Breast epithelium (tissue), 4 donors: ENCODE data around the gene ASNSD1. TPM values are rescaled to one million over a fixed set of nuclear protein-coding genes. Genes with fewer than 3 reads are reported as not detected.
"Not testable (repeated sequence)": the region's sequence is repeated elsewhere in the genome, so short reads cannot be mapped to it uniquely, and the experiment has no call there.

Experiments
- DNase-seq, 2 donors: peaks; one replicate each; pipeline ENCODE4 v3.0.0-alpha.2; 2019; ENCODE audit warnings: low spot score in 2 of 2
- H3K27ac ChIP-seq, 2 donors: fragments of 200-600 bp; sonication (generic) in 1 of 2; one replicate each; pipeline ENCODE4 v1.5.1; 2016 to 2019; ENCODE audit warnings: mild to moderate bottlenecking in 1 of 2
- H3K27me3 ChIP-seq, 2 donors: fragments of 200-600 bp; sonication (generic) in 1 of 2; one replicate each; pipeline versions ENCODE4 v1.5.1 to v1.6.0; 2017 to 2019; ENCODE audit warnings: control low read depth in 1 of 2, mild to moderate bottlenecking in 1 of 2
- H3K36me3 ChIP-seq: fragments of 200-600 bp; one replicate; pipeline ENCODE4 v1.5.1; 2019
- H3K4me1 ChIP-seq, 2 donors: fragments of 200-600 bp; sonication (generic); one replicate each; pipeline ENCODE4 v1.5.1; 2016 to 2019; ENCODE audit warnings: control low read depth in 1 of 2
- H3K4me3 ChIP-seq, 3 donors: fragments of 200-600 bp; sonication (generic); 1 replicate in 2 of 3; 2 replicates in 1 of 3; pipeline ENCODE4 v1.5.1; 2016 to 2019; ENCODE audit warnings: mild to moderate bottlenecking in 3 of 3, moderate library complexity in 2 of 3
- H3K9me3 ChIP-seq, 2 donors: fragments of 200-600 bp; sonication (generic) in 1 of 2; one replicate each; pipeline ENCODE4 v1.5.1; 2016 to 2019; ENCODE audit warnings: control low read depth in 1 of 2
- CTCF ChIP-seq, 3 donors: fragments of 450-650 bp; IDR thresholded peaks; one replicate each; pipeline ENCODE4 v1.5.1; 2016 to 2017; ENCODE audit warnings: antibody characterized with exemption in 3 of 3, mild to moderate bottlenecking in 3 of 3, moderate library complexity in 3 of 3
- POLR2A ChIP-seq: fragments of 450-650 bp; IDR thresholded peaks from one replicate; pipeline ENCODE4 v1.6.1; 2016; ENCODE audit warnings: antibody characterized with exemption, mild to moderate bottlenecking, moderate library complexity
- POLR2AphosphoS5 ChIP-seq, 3 donors: sonication (generic); formaldehyde crosslinking; IDR thresholded peaks; one replicate each; pipeline ENCODE4 v1.6.1; 2017; ENCODE audit warnings: antibody characterized with exemption in 3 of 3
- intact Hi-C: fragments of 100-400 bp; cut with DNase I; formaldehyde crosslinking; loops from one replicate; pipeline ENCODE4 v1.15.1; 2023; ENCODE audit warnings: low total_unique reads
- total RNA-seq, 3 donors: library from RNA; depleted of rRNA; stranded (reverse); fragments of >200 nt; gene quantifications; one replicate each; pipeline ENCODE4 v1.1.0, GENCODE V29; 2016

ASNSD1 gene
- total RNA-seq, 3 donors from 2014 or later: 48.0 to 65.6 (median 54.7) TPM

- intact Hi-C loops: no loop called here
These were observed 35.0 kb downstream of the ASNSD1 start for GRCh38 chr2:189696223-189696622.

DNA sequence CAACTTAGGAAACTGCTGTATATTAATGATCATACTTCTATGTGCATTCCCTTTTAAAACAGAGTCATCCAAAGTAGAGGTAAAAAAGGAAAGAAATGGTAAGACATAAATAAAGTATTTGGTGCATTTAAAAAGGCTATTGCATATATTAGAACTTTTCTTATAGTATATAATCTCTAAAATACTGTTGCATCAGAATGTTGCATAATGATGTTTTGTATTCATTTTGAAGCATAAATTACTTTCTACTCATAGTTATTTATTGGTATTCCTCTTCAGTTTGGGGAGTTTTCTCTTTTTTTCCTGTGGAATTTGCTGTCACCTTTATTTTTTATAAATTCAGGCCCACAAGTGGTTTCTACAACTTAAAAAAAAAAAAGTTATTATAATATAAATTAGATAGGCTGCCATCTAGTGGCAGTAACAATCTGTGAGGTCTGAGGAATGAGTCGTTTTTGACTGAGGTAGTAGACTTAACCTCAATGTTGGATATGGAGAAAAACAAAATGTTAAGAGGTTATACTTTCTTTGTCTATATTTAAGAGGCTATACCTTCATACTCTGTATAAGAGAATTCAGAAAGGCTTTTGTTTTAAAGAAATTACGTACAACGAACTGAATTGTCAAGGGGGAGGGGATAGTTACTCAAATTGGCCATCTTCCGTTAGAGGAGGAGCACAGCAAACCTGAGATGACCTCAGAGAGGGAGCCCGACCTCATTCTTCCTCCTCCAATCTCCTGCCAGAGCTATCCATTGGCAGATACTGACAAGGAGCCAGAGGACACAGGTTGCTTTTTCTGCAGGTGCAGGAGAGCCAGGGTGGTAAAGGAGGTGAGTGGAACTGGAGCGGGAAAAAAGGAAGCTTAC is 37.0 kb downstream of the ASNSD1 start:
- intact Hi-C loops: no loop called here
- Histone ChIP-seq H3K4me3 (peak overlapping the region in 2 of 3 donors; percentile 15 to 35), H3K27me3 (no peaks in the 10 kb centered on the region), H3K9me3 (no peaks in the 10 kb centered on the region), H3K36me3 (no peaks in the 10 kb centered on the region), H3K4me1 (no peaks in the 10 kb centered on the region), H3K27ac (peak overlapping the region in 1 of 2 donors; percentile 67)
- peak in 1 of 2 donors; percentile 22 for DNase-seq
- TF ChIP-seq CTCF (IDR thresholded peaks at IDR 0.05): peak in 2 of 3 donors; percentile 35 to 52
- TF ChIP-seq POLR2A: no peak
- no peak for TF ChIP-seq POLR2AphosphoS5 (IDR thresholded peaks at IDR 0.05)

More at GRCh38 chr2:189696223-189696622, 35.0 kb downstream of the ASNSD1 start:
- TF ChIP-seq POLR2A (no peak), POLR2AphosphoS5 (IDR thresholded peaks at IDR 0.05) (no peak), CTCF (IDR thresholded peaks at IDR 0.05) (no peak)
- Histone ChIP-seq H3K4me3 (no peak overlapping the region), H3K4me1 (no peaks in the 10 kb centered on the region), H3K9me3 (no peaks in the 10 kb centered on the region), H3K27ac (no peak overlapping the region), H3K36me3 (no peaks in the 10 kb centered on the region), H3K27me3 (no peaks in the 10 kb centered on the region)
- no peak for DNase-seq

DNA sequence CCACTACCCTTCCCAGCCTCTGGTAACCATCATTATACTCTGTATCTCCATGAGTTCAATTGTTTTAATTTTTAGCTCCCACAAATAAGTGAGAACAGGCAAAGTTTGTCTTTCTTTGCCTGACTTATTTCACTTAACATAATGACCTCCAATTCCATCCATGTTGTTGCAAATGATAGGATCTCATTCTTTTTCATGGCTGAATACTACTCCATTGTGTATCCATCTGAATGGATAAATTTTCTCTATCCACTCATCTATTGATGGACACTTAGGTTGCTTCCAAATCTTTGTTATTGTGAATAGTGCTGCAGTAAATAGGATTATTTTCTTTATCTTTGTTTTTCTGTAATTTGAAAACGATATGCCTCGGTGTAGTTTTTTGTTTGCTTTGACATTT is 39.4 kb downstream of the ASNSD1 start:
- Histone ChIP-seq H3K27ac (no peak overlapping the region), H3K36me3 (no peaks in the 10 kb centered on the region), H3K4me1 (no peaks in the 10 kb centered on the region), H3K4me3 (no peak overlapping the region), H3K27me3 (no peaks in the 10 kb centered on the region), H3K9me3 (no peaks in the 10 kb centered on the region)
- TF ChIP-seq POLR2AphosphoS5 (IDR thresholded peaks at IDR 0.05) (no peak), CTCF (IDR thresholded peaks at IDR 0.05) (no peak), POLR2A (no peak)
- intact Hi-C loops: no loop called here
- DNase-seq: no peak

- no peaks in the 10 kb centered on the region for H3K27me3 ChIP-seq
- intact Hi-C loops: no loop called here
- H3K27ac ChIP-seq: no peak overlapping the region
- H3K9me3 ChIP-seq: no peaks in the 10 kb centered on the region
- no peak overlapping the region for H3K4me3 ChIP-seq
- H3K4me1 ChIP-seq: no peaks in the 10 kb centered on the region
- TF ChIP-seq POLR2AphosphoS5 (IDR thresholded peaks at IDR 0.05) (no peak), POLR2A (no peak), CTCF (IDR thresholded peaks at IDR 0.05) (no peak)
- no peak for DNase-seq
- no peaks in the 10 kb centered on the region for H3K36me3 ChIP-seq
These were observed 40.8 kb downstream of the ASNSD1 start for GRCh38 chr2:189702071-189702470.

- no peak for TF ChIP-seq CTCF (IDR thresholded peaks at IDR 0.05)
- TF ChIP-seq POLR2AphosphoS5 (IDR thresholded peaks at IDR 0.05): no peak
- no peak for TF ChIP-seq POLR2A
- H3K4me3 ChIP-seq: no peak overlapping the region
- H3K9me3 ChIP-seq: no peaks in the 10 kb centered on the region
- H3K27me3 ChIP-seq: no peaks in the 10 kb centered on the region
- intact Hi-C loops: no loop called here
- H3K4me1 ChIP-seq: no peaks in the 10 kb centered on the region
- H3K27ac ChIP-seq: no peak overlapping the region
- DNase-seq: no peak
- no peaks in the 10 kb centered on the region for H3K36me3 ChIP-seq
These were observed 48.4 kb downstream of the ASNSD1 start for GRCh38 chr2:189709501-189710221.

- DNase-seq, H3K27ac ChIP-seq, H3K9me3 ChIP-seq, H3K4me3 ChIP-seq, intact Hi-C loops, H3K27me3 ChIP-seq, H3K36me3 ChIP-seq, H3K4me1 ChIP-seq: not testable (repeated sequence)
These were observed 56.3 kb downstream of the ASNSD1 start for GRCh38 chr2:189717593-189717992.
